IPS-18a (cell line): ENCODE results near the gene SHISA6.

Experiments
- H3K27ac ChIP-seq: one replicate; pipeline ENCODE4 v1.5.1; 2013; ENCODE audit warnings: low read length
- H3K27me3 ChIP-seq: one replicate; pipeline ENCODE4 v1.6.1; 2013; ENCODE audit warnings: mild to moderate bottlenecking, low read length; ENCODE audit not compliant: control insufficient read depth, insufficient read depth
- H3K36me3 ChIP-seq: one replicate; pipeline ENCODE4 v1.6.1; 2013; ENCODE audit warnings: low read depth, low read length; ENCODE audit not compliant: control insufficient read depth
- H3K4me1 ChIP-seq: one replicate; pipeline ENCODE4 v1.6.1; 2013; ENCODE audit warnings: low read depth, low read length; ENCODE audit not compliant: control insufficient read depth
- H3K4me3 ChIP-seq: one replicate; pipeline ENCODE4 v1.5.1; 2013; ENCODE audit warnings: low read length
- H3K9ac ChIP-seq: one replicate; pipeline ENCODE4 v1.6.1; 2013; ENCODE audit warnings: mild to moderate bottlenecking, low read length, moderate library complexity
- H3K9me3 ChIP-seq: one replicate; pipeline ENCODE4 v1.6.1; 2013; ENCODE audit warnings: low read depth, low read length; ENCODE audit not compliant: control insufficient read depth

Gene SHISA6

DNA sequence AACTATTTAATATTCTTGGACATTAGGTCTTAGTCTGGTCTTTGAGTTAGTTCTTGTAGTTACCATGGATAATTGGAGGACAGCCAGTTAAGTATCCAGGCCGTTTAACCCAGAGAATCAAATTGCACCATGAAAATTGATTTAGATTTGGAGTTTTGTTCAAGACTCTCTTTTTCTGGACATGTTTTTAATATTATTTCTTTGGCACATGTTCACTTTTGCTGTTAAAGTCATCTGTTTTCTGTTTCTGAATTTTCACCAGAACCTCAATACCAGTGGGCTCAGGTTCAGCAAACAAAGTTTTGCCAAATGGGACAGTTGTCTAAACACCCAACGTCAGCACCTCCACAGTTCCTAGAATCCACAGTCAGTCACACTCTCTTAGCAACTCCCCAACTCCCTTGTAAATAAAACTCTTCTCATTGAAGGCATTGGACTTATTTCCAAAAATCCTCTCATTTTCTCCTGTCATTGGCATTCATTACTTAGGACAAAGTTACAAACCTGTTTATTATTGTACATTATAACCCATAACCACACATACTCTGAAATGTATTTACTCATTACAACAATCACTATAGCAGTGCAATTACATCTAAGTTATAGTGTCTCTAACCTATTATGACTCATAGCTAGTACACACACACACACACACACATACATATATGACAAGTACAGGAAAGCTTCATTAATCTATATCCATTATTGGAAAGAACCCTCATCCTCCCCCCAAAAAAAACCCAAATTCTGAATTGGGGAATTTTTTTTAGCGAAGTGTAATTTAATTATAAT is 323.8 kb downstream of the SHISA6 start:
- Histone ChIP-seq H3K4me1 (peaks cover under 1% of the 10 kb centered on the region), H3K9me3 (no peaks in the 10 kb centered on the region), H3K4me3 (no peak overlapping the region), H3K9ac (no peak overlapping the region), H3K36me3 (no peaks in the 10 kb centered on the region), H3K27me3 (no peaks in the 10 kb centered on the region), H3K27ac (no peak overlapping the region)

DNA sequence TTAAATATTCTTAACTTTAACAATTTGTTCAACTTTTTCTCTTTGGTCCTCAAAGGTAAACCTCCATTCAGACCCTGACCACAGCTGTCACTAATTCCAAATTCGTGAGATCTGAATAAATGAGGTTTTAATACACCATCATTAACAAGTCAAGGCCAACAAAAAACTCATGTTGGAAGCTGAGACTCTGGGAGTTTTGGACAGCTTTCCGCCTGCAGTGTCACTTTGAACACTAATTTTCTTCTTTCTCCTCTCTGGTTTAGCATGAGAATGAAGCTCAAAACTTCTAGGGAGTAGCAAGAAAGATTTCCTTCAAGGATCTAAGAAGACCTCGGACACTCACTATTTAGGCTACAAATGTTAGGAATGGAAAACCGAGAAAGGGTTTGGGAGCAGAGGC is 324.6 kb downstream of the SHISA6 start:
- Histone ChIP-seq H3K9me3 (no peaks in the 10 kb centered on the region), H3K36me3 (no peaks in the 10 kb centered on the region), H3K4me1 (no peaks in the 10 kb centered on the region), H3K27ac (no peak overlapping the region), H3K27me3 (no peaks in the 10 kb centered on the region), H3K4me3 (no peak overlapping the region), H3K9ac (no peak overlapping the region)

DNA sequence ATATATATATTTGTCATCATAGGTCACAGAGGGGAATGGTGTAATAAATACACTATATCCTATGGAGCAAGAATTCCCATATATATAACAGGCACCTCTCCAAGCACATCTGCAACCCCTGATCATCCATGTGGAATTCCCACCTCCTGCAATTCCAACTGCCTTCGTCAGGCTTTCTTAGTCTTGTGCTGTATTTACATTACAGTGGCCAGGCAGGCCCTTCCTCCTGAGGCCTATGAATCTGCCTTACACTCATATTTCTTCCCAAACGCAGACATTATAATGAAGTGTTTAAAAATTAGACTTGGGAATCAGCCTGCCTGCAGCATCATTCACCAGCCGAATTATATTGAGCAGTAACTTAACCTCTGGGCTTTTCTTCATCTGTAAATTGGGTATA is 338.0 kb downstream of the SHISA6 start:
- Histone ChIP-seq H3K27ac (no peak overlapping the region), H3K36me3 (no peaks in the 10 kb centered on the region), H3K9me3 (no peaks in the 10 kb centered on the region), H3K4me1 (no peaks in the 10 kb centered on the region), H3K4me3 (no peak overlapping the region), H3K9ac (no peak overlapping the region), H3K27me3 (no peaks in the 10 kb centered on the region)

DNA sequence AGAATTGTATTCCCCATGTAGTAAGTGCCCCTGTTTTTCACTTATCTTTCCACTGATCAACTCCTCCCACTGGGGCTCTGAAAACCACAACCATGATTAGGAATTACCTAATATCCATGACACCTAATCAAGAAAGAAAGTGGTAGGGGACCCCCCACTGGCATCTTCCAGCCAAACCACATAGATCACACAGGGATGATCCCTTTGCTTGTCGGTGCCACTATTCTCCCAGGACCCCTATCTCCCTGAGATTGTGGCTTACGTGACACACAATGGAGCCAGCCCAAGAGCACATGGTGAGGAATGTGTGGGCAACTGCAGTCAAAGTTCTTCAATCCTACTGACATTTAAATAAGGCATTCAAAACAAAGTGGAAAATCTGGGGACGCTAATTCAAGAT is 339.7 kb downstream of the SHISA6 start:
- no peaks in the 10 kb centered on the region for H3K4me1 ChIP-seq
- H3K27ac ChIP-seq: no peak overlapping the region
- H3K36me3 ChIP-seq: no peaks in the 10 kb centered on the region
- H3K4me3 ChIP-seq: no peak overlapping the region
- no peak overlapping the region for H3K9ac ChIP-seq
- H3K27me3 ChIP-seq: no peaks in the 10 kb centered on the region
- no peaks in the 10 kb centered on the region for H3K9me3 ChIP-seq

DNA sequence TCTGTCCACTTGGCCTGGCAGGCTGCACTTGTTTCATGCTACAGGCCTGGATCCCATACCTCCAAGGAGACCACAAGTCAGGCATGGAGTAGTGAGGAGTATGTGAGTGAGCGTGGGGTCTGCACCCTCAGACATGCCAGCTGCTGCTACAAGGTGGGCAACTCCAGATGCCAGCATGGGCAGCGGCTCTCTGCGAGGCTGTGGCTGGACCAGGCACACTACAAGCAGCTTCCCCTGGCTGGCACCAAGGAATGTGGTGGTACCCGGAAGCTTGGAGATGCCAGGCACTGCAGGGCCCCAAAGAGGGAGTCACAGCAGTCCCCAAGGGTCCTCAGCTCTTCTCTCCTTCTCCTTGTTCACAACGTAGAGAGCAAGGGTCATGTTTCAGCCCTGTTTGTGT is 341.2 kb downstream of the SHISA6 start:
- Histone ChIP-seq H3K27me3 (no peaks in the 10 kb centered on the region), H3K36me3 (no peaks in the 10 kb centered on the region), H3K9me3 (no peaks in the 10 kb centered on the region), H3K27ac (no peak overlapping the region), H3K4me1 (no peaks in the 10 kb centered on the region), H3K4me3 (no peak overlapping the region), H3K9ac (no peak overlapping the region)

DNA sequence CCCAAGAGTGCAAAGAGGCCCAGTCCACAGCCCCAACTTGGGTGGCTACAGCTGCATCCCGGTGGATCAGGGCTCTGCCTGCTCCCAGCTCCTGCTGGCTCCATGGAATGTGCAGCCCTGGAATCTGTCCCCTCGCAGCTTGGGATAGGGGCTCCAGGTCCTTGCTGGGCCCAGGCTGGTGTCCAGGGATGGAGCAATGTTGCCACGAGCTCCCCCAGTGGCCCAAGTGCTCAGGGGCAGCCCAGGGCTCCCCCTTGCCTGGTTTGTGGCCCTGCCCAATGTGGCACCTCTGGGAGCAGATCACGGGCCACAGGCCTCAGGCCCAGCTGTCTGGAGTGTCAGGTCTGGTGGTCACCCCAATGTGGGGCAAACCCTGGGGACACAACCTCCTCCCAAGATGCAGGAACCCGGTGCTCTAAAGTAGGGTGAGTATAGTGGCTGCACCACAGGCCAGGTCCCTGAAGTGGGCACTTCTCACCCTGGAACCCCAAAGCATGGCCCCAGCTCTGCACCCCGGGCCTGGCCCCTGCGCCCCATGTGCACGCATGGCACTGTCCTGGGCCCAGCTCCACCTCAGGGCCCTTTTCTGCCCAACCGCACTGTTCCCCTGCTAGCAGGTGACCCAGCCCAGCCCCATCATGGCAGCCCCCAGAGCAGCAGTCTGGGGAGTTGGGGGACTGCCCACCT is 342.4 kb downstream of the SHISA6 start:
- H3K27ac ChIP-seq: no peak overlapping the region
- H3K27me3 ChIP-seq: no peaks in the 10 kb centered on the region
- no peaks in the 10 kb centered on the region for H3K4me1 ChIP-seq
- no peak overlapping the region for H3K4me3 ChIP-seq
- no peaks in the 10 kb centered on the region for H3K36me3 ChIP-seq
- no peaks in the 10 kb centered on the region for H3K9me3 ChIP-seq
- H3K9ac ChIP-seq: no peak overlapping the region

DNA sequence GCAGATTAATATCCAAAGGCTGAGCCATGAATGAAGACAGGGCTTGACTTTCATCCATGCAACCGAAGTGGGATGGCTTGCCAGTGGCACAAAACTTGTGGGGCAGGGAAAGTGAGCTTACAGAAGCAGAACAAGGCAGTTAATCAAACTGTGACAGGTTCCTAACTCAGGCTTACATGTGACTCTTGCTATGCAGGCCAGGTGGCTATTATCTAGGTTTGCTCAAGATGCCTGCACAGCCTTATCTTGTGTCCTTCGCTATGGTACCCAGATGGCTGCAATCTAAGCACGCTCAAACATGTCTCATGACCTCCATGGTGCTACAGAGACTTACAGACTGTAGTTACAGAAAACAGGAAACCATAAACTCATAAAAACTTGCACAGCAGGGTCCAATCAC is 348.7 kb downstream of the SHISA6 start:
- H3K27me3 ChIP-seq: no peaks in the 10 kb centered on the region
- no peak overlapping the region for H3K9ac ChIP-seq
- H3K9me3 ChIP-seq: no peaks in the 10 kb centered on the region
- H3K4me1 ChIP-seq: peaks cover 4% of the 10 kb centered on the region
- H3K27ac ChIP-seq: no peak overlapping the region
- H3K4me3 ChIP-seq: no peak overlapping the region
- H3K36me3 ChIP-seq: no peaks in the 10 kb centered on the region

DNA sequence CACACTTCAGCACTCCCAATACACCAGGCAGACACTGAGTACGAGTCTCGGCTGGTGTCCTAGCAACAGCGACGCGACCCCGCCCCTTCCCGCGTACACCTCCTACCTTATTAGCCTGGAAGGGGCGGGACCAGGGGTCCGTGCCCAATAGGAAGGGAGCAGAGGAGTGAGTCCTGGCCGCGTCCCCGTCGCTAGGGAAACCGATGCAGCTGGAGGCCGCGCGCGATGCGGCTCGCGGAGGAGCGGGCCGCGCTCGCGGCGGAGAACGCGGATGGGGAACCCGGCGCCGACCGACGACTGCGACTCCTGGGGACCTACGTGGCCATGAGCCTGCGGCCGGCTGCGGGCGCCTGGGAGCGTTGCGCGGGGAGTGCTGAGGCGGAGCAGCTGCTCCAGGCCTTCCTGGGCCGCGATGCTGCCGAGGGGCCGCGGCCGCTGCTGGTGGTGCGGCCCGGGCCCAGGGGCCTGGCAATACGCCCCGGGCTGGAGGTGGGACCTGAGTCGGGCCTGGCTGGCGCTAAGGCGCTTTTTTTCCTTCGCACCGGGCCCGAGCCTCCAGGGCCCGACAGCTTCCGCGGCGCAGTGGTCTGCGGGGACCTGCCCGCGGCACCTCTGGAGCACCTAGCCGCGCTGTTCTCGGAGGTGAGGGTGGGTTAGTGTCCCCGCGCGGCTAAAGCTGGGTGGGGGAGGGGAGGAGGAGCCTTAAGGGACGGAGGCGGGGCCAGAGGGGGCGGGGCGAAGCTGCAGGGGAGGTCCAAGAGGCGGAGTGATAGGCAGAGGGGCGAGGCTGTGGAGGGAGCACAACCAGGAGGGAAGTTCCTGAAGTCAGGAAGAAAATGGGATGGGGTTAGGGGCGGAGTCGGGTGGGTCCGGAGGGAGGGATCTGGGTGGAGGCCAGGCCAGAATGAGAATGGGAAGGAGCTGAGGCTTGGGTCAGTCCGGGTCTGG is 357.5 kb downstream of the SHISA6 start, which contains the start of gene DNAH9:
DNAH9 (plus strand) TSS at position 197 of the 948 bp plus-strand sequence; CDS start at position 226, 29 bp downstream.
- H3K4me3 ChIP-seq: peak within 1 kb of the TSS; percentile 66

DNA sequence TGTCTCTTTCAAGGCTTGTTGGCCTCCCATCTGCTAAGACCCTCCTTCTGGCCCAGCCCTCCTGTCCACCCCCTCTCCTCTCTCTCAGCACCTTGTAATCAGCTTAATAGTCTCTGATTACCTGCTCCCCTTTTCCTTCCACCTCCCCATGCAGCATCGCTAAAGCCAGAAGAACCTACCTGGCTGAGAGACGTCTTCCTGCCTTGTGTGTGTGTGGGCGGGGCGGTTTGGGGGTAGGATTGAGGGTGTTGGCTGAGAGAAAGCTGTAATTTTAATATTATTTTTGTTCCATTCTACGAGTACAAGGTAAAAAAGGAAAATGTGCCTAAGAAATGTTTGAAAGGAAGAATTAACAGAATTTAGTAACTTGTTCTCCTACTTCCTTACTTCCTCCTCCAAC is 360.6 kb downstream of the SHISA6 start:
- H3K4me3 ChIP-seq: no peak overlapping the region
- no peaks in the 10 kb centered on the region for H3K36me3 ChIP-seq

More for the DNA sequence above, 357.5 kb downstream of the SHISA6 start, which contains the start of gene DNAH9:
- Histone ChIP-seq H3K9ac (peak within 1 kb of the TSS; percentile 20), H3K27me3 (no peaks in the 10 kb centered on the region), H3K36me3 (no peaks in the 10 kb centered on the region), H3K4me1 (no peaks in the 10 kb centered on the region), H3K27ac (no peak within 1 kb of the TSS), H3K9me3 (no peaks in the 10 kb centered on the region)

DNA sequence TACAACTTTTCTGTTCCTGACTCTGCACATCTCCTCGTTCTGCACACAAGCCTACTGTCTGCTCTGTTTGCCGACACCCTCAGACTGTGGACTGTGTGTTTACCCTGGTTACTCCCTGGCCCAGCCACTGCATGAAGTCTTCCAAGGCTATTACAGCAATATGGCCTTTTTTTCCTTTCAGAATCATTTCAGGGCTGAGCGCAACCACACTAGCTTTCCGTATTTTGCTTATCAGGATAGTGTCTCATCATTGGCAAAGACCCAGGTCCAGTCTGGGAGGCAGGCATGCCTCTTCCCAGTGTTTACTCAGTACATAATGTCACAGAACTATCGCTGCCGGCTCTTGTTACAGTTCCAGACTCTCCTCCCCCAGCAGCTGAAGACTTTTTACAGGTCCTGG is 367.4 kb downstream of the SHISA6 start:
- H3K9ac ChIP-seq: no peak overlapping the region
- no peak overlapping the region for H3K4me3 ChIP-seq
- H3K9me3 ChIP-seq: no peaks in the 10 kb centered on the region
- no peaks in the 10 kb centered on the region for H3K4me1 ChIP-seq
- no peaks in the 10 kb centered on the region for H3K27me3 ChIP-seq
- H3K27ac ChIP-seq: no peak overlapping the region
- H3K36me3 ChIP-seq: no peaks in the 10 kb centered on the region

More for the DNA sequence above, 360.6 kb downstream of the SHISA6 start:
- H3K27me3 ChIP-seq: no peaks in the 10 kb centered on the region
- no peak overlapping the region for H3K27ac ChIP-seq
- H3K4me1 ChIP-seq: no peaks in the 10 kb centered on the region
- no peaks in the 10 kb centered on the region for H3K9me3 ChIP-seq
- H3K9ac ChIP-seq: no peak overlapping the region

DNA sequence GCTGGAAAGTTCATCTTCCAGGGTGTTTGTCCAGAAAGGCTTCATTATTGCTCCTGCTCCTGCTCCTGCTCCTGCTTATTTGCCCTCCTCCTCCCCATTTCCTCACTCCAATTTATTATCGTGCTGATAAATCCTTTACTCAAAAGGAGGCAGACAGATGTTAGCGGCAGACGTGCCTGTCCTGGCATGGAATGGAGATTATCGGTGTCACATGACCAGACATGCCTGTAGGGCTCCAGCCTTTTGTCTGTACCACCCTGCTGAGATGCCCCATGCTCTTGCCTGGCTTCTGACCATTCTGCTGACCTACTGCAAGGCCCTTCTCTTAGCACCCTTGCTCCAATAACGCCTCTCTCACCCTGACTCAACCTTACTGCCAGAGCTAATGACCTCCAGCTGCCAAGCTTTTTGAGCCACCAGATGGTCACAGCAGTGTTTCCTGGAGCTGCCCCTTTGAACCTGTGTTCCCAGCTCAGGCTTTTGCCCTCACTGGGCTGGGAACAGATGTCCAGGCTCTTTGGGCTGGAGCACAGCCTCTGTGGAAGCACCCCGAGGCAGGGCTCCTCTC is 370.1 kb downstream of the SHISA6 start:
- Histone ChIP-seq H3K9ac (no peak overlapping the region), H3K27ac (no peak overlapping the region), H3K4me3 (no peak overlapping the region), H3K36me3 (no peaks in the 10 kb centered on the region), H3K4me1 (no peaks in the 10 kb centered on the region), H3K9me3 (no peaks in the 10 kb centered on the region), H3K27me3 (no peaks in the 10 kb centered on the region)
